DND-41 (cell line): ENCODE data around the gene MCC.

ENCODE experiments used
- CTCF ChIP-seq: IDR thresholded peaks from 2 replicates; pipeline ENCODE4 v1.5.1; 2012; ENCODE audit warnings: borderline replicate concordance, low read length, moderate library complexity, mild to moderate bottlenecking; ENCODE audit not compliant: poor library complexity, severe bottlenecking; ENCODE audit errors: extremely low read depth
- EZH2 ChIP-seq: IDR thresholded peaks from 3 replicates; pipeline ENCODE4 v1.6.1; 2012; ENCODE audit warnings: borderline replicate concordance, low read depth, mild to moderate bottlenecking, moderate library complexity, low read length, inconsistent platforms; ENCODE audit not compliant: severe bottlenecking

GRCh38 chr5:113252066-113252465 is 236.2 kb downstream of the MCC start:
- TF ChIP-seq CTCF = no peak
- TF ChIP-seq EZH2 = no peak
